ENCODE measurements around the gene PROM1. TPM values are rescaled to one million over a fixed set of nuclear protein-coding genes. Genes with fewer than 3 reads are reported as not detected.

Gene PROM1
- total and polyA plus RNA-seq, 4 donors, result 1.2 to 5.2 (median 3.7) TPM

DNA sequence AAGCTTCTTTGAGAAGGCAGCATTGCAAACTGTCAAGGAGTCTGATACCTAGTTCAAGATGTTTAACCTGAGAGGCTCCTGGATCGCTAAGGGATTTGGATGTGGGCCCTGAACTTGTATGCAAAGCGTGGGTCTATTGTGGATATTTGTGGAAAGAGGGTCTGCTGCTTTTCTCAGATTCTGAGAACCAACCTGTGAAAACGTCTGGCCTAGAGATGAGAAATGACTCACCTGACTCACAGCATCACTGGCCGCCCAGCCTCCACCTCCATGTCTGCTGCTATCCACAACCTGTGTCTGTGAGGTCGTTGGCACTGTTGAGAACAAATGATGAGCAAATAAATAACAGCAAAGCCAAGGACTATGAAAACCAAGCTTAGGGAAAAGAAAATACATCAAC, 33.3 kb upstream of the PROM1 start:
- Histone ChIP-seq H3K4me3 (ENCODE audit: low read depth in 1 of 3, low read length in 3 of 3) (no peak overlapping the region), H3K9me3 (ENCODE audit: control insufficient read depth in 4 of 4, low read length in 3 of 4) (no peaks in the 10 kb centered on the region), H3K27ac (ENCODE audit: low read depth in 1 of 2, low read length in 2 of 2) (no peak overlapping the region), H3K9ac (ENCODE audit: low read depth in 1 of 2, low read length in 2 of 2) (no peak overlapping the region), H3K27me3 (ENCODE audit: control insufficient read depth in 4 of 4, insufficient read depth in 4 of 4, low read length in 3 of 4) (no peaks in the 10 kb centered on the region), H3K4me1 (ENCODE audit: control insufficient read depth in 4 of 4, insufficient read depth in 4 of 4, low read length in 3 of 4) (no peaks in the 10 kb centered on the region), H3K36me3 (ENCODE audit: control insufficient read depth in 4 of 4, insufficient read depth in 3 of 4, low read depth in 1 of 4, low read length in 3 of 4) (no peaks in the 10 kb centered on the region)
- TF ChIP-seq YY1 (IDR thresholded peaks at IDR 0.05) (no peak), FOXA1 (IDR thresholded peaks at IDR 0.05) (no peak), HNF4A (conservative IDR thresholded peaks at IDR 0.05) (no peak), EGR1 (IDR thresholded peaks at IDR 0.05; ENCODE audit: low read depth in 2 of 2) (no peak), RXRA (IDR thresholded peaks at IDR 0.05) (no peak), MAX (IDR thresholded peaks at IDR 0.05) (no peak), FOXA2 (IDR thresholded peaks at IDR 0.05) (no peak), RAD21 (IDR thresholded peaks at IDR 0.05) (no peak), SP1 (IDR thresholded peaks at IDR 0.05) (no peak), ATF3 (IDR thresholded peaks at IDR 0.05) (no peak), TAF1 (conservative IDR thresholded peaks at IDR 0.05) (no peak), HNF4G (IDR thresholded peaks at IDR 0.05) (no peak), JUND (IDR thresholded peaks at IDR 0.05) (no peak)
- TF ChIP-seq, protein P1, sequence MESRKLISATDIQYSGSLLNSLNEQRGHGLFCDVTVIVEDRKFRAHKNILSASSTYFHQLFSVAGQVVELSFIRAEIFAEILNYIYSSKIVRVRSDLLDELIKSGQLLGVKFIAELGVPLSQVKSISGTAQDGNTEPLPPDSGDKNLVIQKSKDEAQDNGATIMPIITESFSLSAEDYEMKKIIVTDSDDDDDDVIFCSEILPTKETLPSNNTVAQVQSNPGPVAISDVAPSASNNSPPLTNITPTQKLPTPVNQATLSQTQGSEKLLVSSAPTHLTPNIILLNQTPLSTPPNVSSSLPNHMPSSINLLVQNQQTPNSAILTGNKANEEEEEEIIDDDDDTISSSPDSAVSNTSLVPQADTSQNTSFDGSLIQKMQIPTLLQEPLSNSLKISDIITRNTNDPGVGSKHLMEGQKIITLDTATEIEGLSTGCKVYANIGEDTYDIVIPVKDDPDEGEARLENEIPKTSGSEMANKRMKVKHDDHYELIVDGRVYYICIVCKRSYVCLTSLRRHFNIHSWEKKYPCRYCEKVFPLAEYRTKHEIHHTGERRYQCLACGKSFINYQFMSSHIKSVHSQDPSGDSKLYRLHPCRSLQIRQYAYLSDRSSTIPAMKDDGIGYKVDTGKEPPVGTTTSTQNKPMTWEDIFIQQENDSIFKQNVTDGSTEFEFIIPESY (IDR thresholded peaks at IDR 0.05), result no peak
- TF ChIP-seq, protein P2, sequence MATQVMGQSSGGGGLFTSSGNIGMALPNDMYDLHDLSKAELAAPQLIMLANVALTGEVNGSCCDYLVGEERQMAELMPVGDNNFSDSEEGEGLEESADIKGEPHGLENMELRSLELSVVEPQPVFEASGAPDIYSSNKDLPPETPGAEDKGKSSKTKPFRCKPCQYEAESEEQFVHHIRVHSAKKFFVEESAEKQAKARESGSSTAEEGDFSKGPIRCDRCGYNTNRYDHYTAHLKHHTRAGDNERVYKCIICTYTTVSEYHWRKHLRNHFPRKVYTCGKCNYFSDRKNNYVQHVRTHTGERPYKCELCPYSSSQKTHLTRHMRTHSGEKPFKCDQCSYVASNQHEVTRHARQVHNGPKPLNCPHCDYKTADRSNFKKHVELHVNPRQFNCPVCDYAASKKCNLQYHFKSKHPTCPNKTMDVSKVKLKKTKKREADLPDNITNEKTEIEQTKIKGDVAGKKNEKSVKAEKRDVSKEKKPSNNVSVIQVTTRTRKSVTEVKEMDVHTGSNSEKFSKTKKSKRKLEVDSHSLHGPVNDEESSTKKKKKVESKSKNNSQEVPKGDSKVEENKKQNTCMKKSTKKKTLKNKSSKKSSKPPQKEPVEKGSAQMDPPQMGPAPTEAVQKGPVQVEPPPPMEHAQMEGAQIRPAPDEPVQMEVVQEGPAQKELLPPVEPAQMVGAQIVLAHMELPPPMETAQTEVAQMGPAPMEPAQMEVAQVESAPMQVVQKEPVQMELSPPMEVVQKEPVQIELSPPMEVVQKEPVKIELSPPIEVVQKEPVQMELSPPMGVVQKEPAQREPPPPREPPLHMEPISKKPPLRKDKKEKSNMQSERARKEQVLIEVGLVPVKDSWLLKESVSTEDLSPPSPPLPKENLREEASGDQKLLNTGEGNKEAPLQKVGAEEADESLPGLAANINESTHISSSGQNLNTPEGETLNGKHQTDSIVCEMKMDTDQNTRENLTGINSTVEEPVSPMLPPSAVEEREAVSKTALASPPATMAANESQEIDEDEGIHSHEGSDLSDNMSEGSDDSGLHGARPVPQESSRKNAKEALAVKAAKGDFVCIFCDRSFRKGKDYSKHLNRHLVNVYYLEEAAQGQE (IDR thresholded peaks at IDR 0.05), result no peak
- TF ChIP-seq, protein P3, sequence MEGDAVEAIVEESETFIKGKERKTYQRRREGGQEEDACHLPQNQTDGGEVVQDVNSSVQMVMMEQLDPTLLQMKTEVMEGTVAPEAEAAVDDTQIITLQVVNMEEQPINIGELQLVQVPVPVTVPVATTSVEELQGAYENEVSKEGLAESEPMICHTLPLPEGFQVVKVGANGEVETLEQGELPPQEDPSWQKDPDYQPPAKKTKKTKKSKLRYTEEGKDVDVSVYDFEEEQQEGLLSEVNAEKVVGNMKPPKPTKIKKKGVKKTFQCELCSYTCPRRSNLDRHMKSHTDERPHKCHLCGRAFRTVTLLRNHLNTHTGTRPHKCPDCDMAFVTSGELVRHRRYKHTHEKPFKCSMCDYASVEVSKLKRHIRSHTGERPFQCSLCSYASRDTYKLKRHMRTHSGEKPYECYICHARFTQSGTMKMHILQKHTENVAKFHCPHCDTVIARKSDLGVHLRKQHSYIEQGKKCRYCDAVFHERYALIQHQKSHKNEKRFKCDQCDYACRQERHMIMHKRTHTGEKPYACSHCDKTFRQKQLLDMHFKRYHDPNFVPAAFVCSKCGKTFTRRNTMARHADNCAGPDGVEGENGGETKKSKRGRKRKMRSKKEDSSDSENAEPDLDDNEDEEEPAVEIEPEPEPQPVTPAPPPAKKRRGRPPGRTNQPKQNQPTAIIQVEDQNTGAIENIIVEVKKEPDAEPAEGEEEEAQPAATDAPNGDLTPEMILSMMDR (IDR thresholded peaks at IDR 0.05; ENCODE audit: low read depth, low read length, missing input control), result no peak
- DNase-seq (ENCODE audit: low spot score), result no peak
- WGBS, result 84% methylated on average over 5 of the region's 5 CpGs

DNA sequence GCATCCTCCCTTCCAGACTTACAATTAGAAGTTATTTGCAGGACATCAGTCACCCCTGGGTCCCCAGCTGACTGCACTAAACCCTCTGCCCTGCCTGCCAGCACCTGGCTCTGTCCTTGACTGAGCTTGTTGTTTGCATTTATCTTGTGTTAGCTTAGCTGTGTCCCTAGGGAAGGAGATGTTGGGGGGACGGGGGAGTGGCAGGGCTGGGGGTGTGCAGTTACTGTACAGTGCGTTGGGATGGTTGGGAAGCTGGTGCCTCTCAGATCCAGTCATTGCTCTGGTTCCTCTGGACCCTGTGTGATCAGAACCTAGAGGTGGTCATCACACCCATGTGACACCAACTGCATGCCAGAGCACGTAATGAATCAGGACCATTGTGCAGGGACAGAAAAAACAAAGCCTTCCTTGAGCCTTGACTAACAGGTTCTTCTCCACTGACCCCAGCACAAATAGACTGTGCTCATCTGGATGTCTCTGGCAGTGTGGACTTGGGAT, 32.7 kb upstream of the PROM1 start:
- Histone ChIP-seq H3K4me1 (ENCODE audit: control insufficient read depth in 4 of 4, insufficient read depth in 4 of 4, low read length in 3 of 4) (no peaks in the 10 kb centered on the region), H3K9ac (ENCODE audit: low read depth in 1 of 2, low read length in 2 of 2) (no peak overlapping the region), H3K9me3 (ENCODE audit: control insufficient read depth in 4 of 4, low read length in 3 of 4) (no peaks in the 10 kb centered on the region), H3K27ac (ENCODE audit: low read depth in 1 of 2, low read length in 2 of 2) (no peak overlapping the region), H3K4me3 (ENCODE audit: low read depth in 1 of 3, low read length in 3 of 3) (no peak overlapping the region), H3K36me3 (ENCODE audit: control insufficient read depth in 4 of 4, insufficient read depth in 3 of 4, low read depth in 1 of 4, low read length in 3 of 4) (no peaks in the 10 kb centered on the region), H3K27me3 (ENCODE audit: control insufficient read depth in 4 of 4, insufficient read depth in 4 of 4, low read length in 3 of 4) (no peaks in the 10 kb centered on the region)
- WGBS, result 70% methylated on average over 3 of the region's 3 CpGs
- peak; percentile 13 for DNase-seq (ENCODE audit: low spot score)
- TF ChIP-seq HNF4A (conservative IDR thresholded peaks at IDR 0.05) (no peak), TAF1 (conservative IDR thresholded peaks at IDR 0.05) (no peak), YY1 (IDR thresholded peaks at IDR 0.05) (no peak), ATF3 (IDR thresholded peaks at IDR 0.05) (no peak), FOXA1 (IDR thresholded peaks at IDR 0.05) (no peak), JUND (IDR thresholded peaks at IDR 0.05) (no peak), EGR1 (IDR thresholded peaks at IDR 0.05; ENCODE audit: low read depth in 2 of 2) (no peak)
- TF ChIP-seq, protein P1 (IDR thresholded peaks at IDR 0.05), result no peak
